Naive thymus-derived CD8-positive, alpha-beta T cell (primary cell): Measurements from ENCODE around the gene KLHL35. TPM values are rescaled to one million over a fixed set of nuclear protein-coding genes. Genes with fewer than 3 reads are reported as not detected.

Experiments
- ATAC-seq, 2 donors: fragments of 150-1000 bp; cut with Tn5 transposase in 1 of 2; sonication (Bioruptor Pico), chemical (Tn5 transposase) in 1 of 2; 1 replicate in 1 of 2; 2 replicates in 1 of 2; pipeline ENCODE4 v1.10.0; 2021; ENCODE audit warnings: mild to moderate bottlenecking in 2 of 2, moderate library complexity in 2 of 2
- POLR2A ChIA-PET: fragments of 350-600 bp; sonication (Branson Sonifier 250); formaldehyde crosslinking; loops from one replicate; lab custom pipeline; 2021; ENCODE audit warnings: antibody characterized with exemption; lab: Charles Lee
- DNase-seq, 10 donors: peaks; one replicate each; pipeline versions ENCODE4 v3.0.0 to v3.0.0-alpha.2; 2020 to 2022
- H3K27ac Mint-ChIP-seq, 10 donors: one replicate each; pipeline ENCODE4 v1.8.0; 2020 to 2022; ENCODE audit warnings: mild to moderate bottlenecking in 10 of 10, mixed read lengths in 10 of 10, moderate library complexity in 4 of 10, inconsistent platforms in 1 of 10
- H3K27me3 Mint-ChIP-seq, 5 donors: one replicate each; pipeline ENCODE4 v1.8.0; 2021 to 2022; ENCODE audit warnings: mixed read lengths in 5 of 5
- H3K36me3 Mint-ChIP-seq, 3 donors: one replicate each; pipeline ENCODE4 v1.8.0; 2020 to 2022; ENCODE audit warnings: mixed read lengths in 3 of 3, mild to moderate bottlenecking in 2 of 3, inconsistent platforms in 1 of 3
- H3K4me1 Mint-ChIP-seq, 4 donors: one replicate each; pipeline ENCODE4 v1.8.0; 2021 to 2022; ENCODE audit warnings: mixed read lengths in 4 of 4
- H3K4me3 Mint-ChIP-seq, 10 donors: one replicate each; pipeline ENCODE4 v1.8.0; 2020 to 2022; ENCODE audit warnings: mild to moderate bottlenecking in 10 of 10, mixed read lengths in 10 of 10, moderate library complexity in 6 of 10, inconsistent platforms in 1 of 10
- H3K9me3 Mint-ChIP-seq, 9 donors: one replicate each; pipeline ENCODE4 v1.8.0; 2020 to 2022; ENCODE audit warnings: mixed read lengths in 9 of 9, mild to moderate bottlenecking in 3 of 9, inconsistent platforms in 1 of 9, moderate library complexity in 1 of 9
- polyA plus RNA-seq, 3 donors: library from polyadenylated mRNA; unstranded; fragments of 300-500 nt; fragmentation: Illumina TruSeq; gene quantifications; one replicate each; pipeline ENCODE4 v1.2.3, GENCODE V29; 2021
- total RNA-seq, 8 experiments: library from RNA in 2 of 8; stranded (reverse) in 2 of 8; gene quantifications; one replicate each; pipeline ENCODE4 v1.2.3 and lab custom pipeline; 2021 to 2026

KLHL35 gene
- total and polyA plus RNA-seq, 5 experiments from 2014 or later, result 0.38 to 1.3 (median 0.74) TPM

- Mint-ChIP-seq H3K27ac (peak overlapping the region in 5 of 10 donors; percentile 15 to 78 (median 34)), H3K36me3 (peaks cover 7 to 74% (median 20%) of the 10 kb centered on the region in 3 donors), H3K27me3 (no peaks in the 10 kb centered on the region), H3K4me3 (no peak overlapping the region), H3K9me3 (no peaks in the 10 kb centered on the region), H3K4me1 (peaks cover 27 to 52% (median 43%) of the 10 kb centered on the region in 4 donors)
- DNase-seq (no peak), ATAC-seq (no peak)
- POLR2A ChIA-PET, result interaction anchor here (0.6 kb wide), 2 partner anchors 21 to 101 kb away, joined by 3 read pairs; no protein-coding TSS in a partner anchor
These were observed 26.6 kb downstream of the KLHL35 start for GRCh38 chr11:75406338-75406777.

GRCh38 chr11:75403983-75404658, 28.9 kb downstream of the KLHL35 start:
- no peak for ATAC-seq
- POLR2A ChIA-PET, result no interaction called here
- Mint-ChIP-seq H3K4me1 (peaks cover 40 to 67% (median 59%) of the 10 kb centered on the region in 4 donors), H3K27me3 (no peaks in the 10 kb centered on the region), H3K9me3 (no peaks in the 10 kb centered on the region), H3K4me3 (no peak overlapping the region), H3K27ac (peak overlapping the region in 3 of 10 donors; percentile 1 to 86 (median 50)), H3K36me3 (peaks cover 7 to 91% (median 23%) of the 10 kb centered on the region in 3 donors)
- DNase-seq, result no peak

- Mint-ChIP-seq H3K9me3 (no peaks in the 10 kb centered on the region), H3K4me1 (peaks cover 42 to 67% (median 60%) of the 10 kb centered on the region in 4 donors), H3K27ac (peak overlapping the region in 8 of 10 donors; percentile 6 to 77 (median 54)), H3K4me3 (peak overlapping the region in 3 of 10 donors; percentile 25 to 99 (median 53)), H3K27me3 (no peaks in the 10 kb centered on the region), H3K36me3 (peaks cover 7 to 83% (median 23%) of the 10 kb centered on the region in 3 donors)
- ATAC-seq (no peak), DNase-seq (no peak)
- POLR2A ChIA-PET, result no interaction called here
These were observed 30.0 kb downstream of the KLHL35 start for GRCh38 chr11:75403037-75403436.

- ATAC-seq, result no peak
- peak overlapping the region in 9 of 10 donors; percentile 46 to 83 (median 75) for H3K27ac Mint-ChIP-seq
- no peak for DNase-seq
- POLR2A ChIA-PET, result no interaction called here
- no peaks in the 10 kb centered on the region for H3K9me3 Mint-ChIP-seq
- H3K4me3 Mint-ChIP-seq, result peak overlapping the region; percentile 38 to 99 (median 94)
- H3K36me3 Mint-ChIP-seq, result peaks cover 4 to 76% (median 20%) of the 10 kb centered on the region in 3 donors
- no peaks in the 10 kb centered on the region for H3K27me3 Mint-ChIP-seq
- H3K4me1 Mint-ChIP-seq, result peaks cover 38 to 62% (median 55%) of the 10 kb centered on the region in 4 donors
These were observed 30.8 kb downstream of the KLHL35 start for GRCh38 chr11:75402002-75402773.

- Mint-ChIP-seq H3K9me3 (no peaks in the 10 kb centered on the region), H3K27ac (peak overlapping the region; percentile 94 to 99 (median 96)), H3K4me1 (peaks cover 38 to 57% (median 50%) of the 10 kb centered on the region in 4 donors), H3K27me3 (no peaks in the 10 kb centered on the region), H3K4me3 (peak overlapping the region; percentile 91 to 99 (median 96)), H3K36me3 (peaks cover 4 to 57% (median 20%) of the 10 kb centered on the region in 3 donors)
- POLR2A ChIA-PET, result interaction anchor here (0.9 to 2.6 kb wide), 13 partner anchors 9 to 183 kb away, joined by 3 to 20 read pairs (median 4); partner anchors contain the start of genes ARRB1, GDPD5 and SERPINH1
- ATAC-seq (peak; percentile 18 to 26), DNase-seq (peak in 3 of 10 donors; percentile 35 to 44 (median 36))
These were observed 32.7 kb downstream of the KLHL35 start for GRCh38 chr11:75400146-75400865.

GRCh38 chr11:75399344-75400145, 33.5 kb downstream of the KLHL35 start, which contains the start of gene RPS3:
Gene RPS3, plus strand, starts transcription at chr11:75399518. Its CDS starts 30 bp downstream, at chr11:75399548.
- Mint-ChIP-seq H3K36me3 (peaks cover 4 to 49% (median 19%) of the 10 kb centered on the region in 3 donors), H3K9me3 (no peaks in the 10 kb centered on the region), H3K27me3 (no peaks in the 10 kb centered on the region), H3K4me3 (peak within 1 kb of the TSS; percentile 91 to 99 (median 96)), H3K4me1 (peaks cover 38 to 55% (median 47%) of the 10 kb centered on the region in 4 donors), H3K27ac (peak within 1 kb of the TSS; percentile 94 to 99 (median 96))
- POLR2A ChIA-PET, result interaction anchor here (0.9 to 2.6 kb wide), 15 partner anchors 8 to 184 kb away, joined by 3 to 20 read pairs (median 4); partner anchors contain the start of genes ARRB1, GDPD5 and SERPINH1
- DNase-seq, result peak; percentile 77 to 95 (median 88)
- peak; percentile 91 to 92 for ATAC-seq

- peaks cover 36 to 49% (median 41%) of the 10 kb centered on the region in 4 donors for H3K4me1 Mint-ChIP-seq
- peaks cover 4 to 43% (median 13%) of the 10 kb centered on the region in 3 donors for H3K36me3 Mint-ChIP-seq
- peak overlapping the region; percentile 63 to 99 (median 96) for H3K4me3 Mint-ChIP-seq
- H3K27ac Mint-ChIP-seq, result peak overlapping the region in 9 of 10 donors; percentile 94 to 99 (median 96)
- no peak for ATAC-seq
- no peaks in the 10 kb centered on the region for H3K9me3 Mint-ChIP-seq
- H3K27me3 Mint-ChIP-seq, result no peaks in the 10 kb centered on the region
- DNase-seq, result no peak
- POLR2A ChIA-PET, result interaction anchor here (0.9 to 2.6 kb wide), 8 partner anchors 8 to 137 kb away, joined by 3 to 20 read pairs (median 4); partner anchors contain the start of gene ARRB1
These were observed 34.1 kb downstream of the KLHL35 start for GRCh38 chr11:75398906-75399305.

- peaks cover 2 to 3% (median 3%) of the 10 kb centered on the region in 4 donors for H3K4me1 Mint-ChIP-seq
- ATAC-seq, result no peak
- H3K36me3 Mint-ChIP-seq, result no peaks in the 10 kb centered on the region
- no peak overlapping the region for H3K4me3 Mint-ChIP-seq
- peaks cover 0 to 2% (median 0%) of the 10 kb centered on the region in 5 donors for H3K27me3 Mint-ChIP-seq
- POLR2A ChIA-PET, result interaction anchor here (0.6 kb wide), 2 partner anchors 124 to 254 kb away, joined by 3 to 4 read pairs; no protein-coding TSS in a partner anchor
- H3K27ac Mint-ChIP-seq, result no peak overlapping the region
- DNase-seq, result no peak
- H3K9me3 Mint-ChIP-seq, result no peaks in the 10 kb centered on the region
These were observed 38.7 kb downstream of the KLHL35 start for GRCh38 chr11:75394085-75394840.

GRCh38 chr11:75389925-75390324, 43.1 kb downstream of the KLHL35 start:
- no peak overlapping the region for H3K27ac Mint-ChIP-seq
- POLR2A ChIA-PET, result interaction anchor here (0.6 to 1.4 kb wide), 4 partner anchors 9 to 181 kb away, joined by 3 to 6 read pairs (median 4); partner anchors contain the start of gene RPS3
- ATAC-seq, result no peak
- no peaks in the 10 kb centered on the region for H3K9me3 Mint-ChIP-seq
- H3K4me1 Mint-ChIP-seq, result no peaks in the 10 kb centered on the region
- no peak overlapping the region for H3K4me3 Mint-ChIP-seq
- peaks cover 0 to 2% (median 0%) of the 10 kb centered on the region in 5 donors for H3K27me3 Mint-ChIP-seq
- H3K36me3 Mint-ChIP-seq, result no peaks in the 10 kb centered on the region
- DNase-seq, result no peak

GRCh38 chr11:75389276-75389605, 43.8 kb downstream of the KLHL35 start:
- Mint-ChIP-seq H3K4me3 (no peak overlapping the region), H3K4me1 (peaks cover 2 to 6% (median 6%) of the 10 kb centered on the region in 4 donors), H3K36me3 (no peaks in the 10 kb centered on the region), H3K27ac (no peak overlapping the region), H3K27me3 (peaks cover 0 to 2% (median 0%) of the 10 kb centered on the region in 5 donors), H3K9me3 (no peaks in the 10 kb centered on the region)
- ATAC-seq (no peak), DNase-seq (no peak)
- POLR2A ChIA-PET, result interaction anchor here (0.9 to 1.4 kb wide), 2 partner anchors 10 to 77 kb away, joined by 3 to 6 read pairs; partner anchors contain the start of gene RPS3
